ENCODE results near the gene HIVEP2.

DNA sequence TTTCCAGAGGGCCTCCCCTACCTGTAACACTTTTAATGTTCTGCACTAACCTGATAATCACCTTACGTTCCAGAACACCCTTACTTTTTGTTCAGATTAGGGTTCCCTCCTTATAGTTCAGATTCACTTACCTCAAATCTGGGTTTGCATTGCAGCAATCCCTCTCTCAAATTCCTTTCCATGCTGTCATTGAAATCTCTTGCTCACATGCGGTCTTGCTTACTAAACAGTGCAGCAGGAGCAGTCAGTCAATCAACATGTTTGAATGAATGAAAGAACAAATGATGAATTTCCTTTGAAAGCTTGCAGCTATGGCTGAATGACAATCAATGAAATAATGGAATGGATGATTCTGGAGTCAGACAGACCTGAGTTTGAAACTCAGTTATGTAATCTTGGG, 200.1 kb downstream of the HIVEP2 start:
- TF ChIP-seq POLR2A (IDR thresholded peaks at IDR 0.05; ENCODE audit: low read length) = no peak
- TF ChIP-seq GATA1 (IDR thresholded peaks at IDR 0.05; ENCODE audit: low read depth, low read length) = no peak

Measured in erythroblast (primary cell).